BJ (cell line): ENCODE results near the gene KMT2B. TPM values are rescaled to one million over a fixed set of nuclear protein-coding genes. Genes with fewer than 3 reads are reported as not detected.

ENCODE experiments used
- CTCF ChIA-PET: fragments of 350-600 bp; formaldehyde crosslinking; extraction: SDS; loops from one replicate; lab custom pipeline; 2021; ENCODE audit warnings: antibody characterized with exemption, inconsistent platforms; lab: Yijun Ruan, JAX
- POLR2A ChIA-PET: fragments of 300-600 bp; sonication (Branson Sonifier 250); formaldehyde crosslinking; extraction: SDS; loops from one replicate; lab custom pipeline; 2021; ENCODE audit warnings: antibody characterized with exemption; lab: Charles Lee
- DNase-seq: peaks from one replicate; pipeline ENCODE4 v3.0.0-alpha.2; 2011; ENCODE audit warnings: low read depth
- H3K27me3 ChIP-seq: 2 replicates; pipeline ENCODE4 v1.6.0; 2011; ENCODE audit warnings: low read length; ENCODE audit not compliant: control insufficient read depth, insufficient read depth
- H3K36me3 ChIP-seq: 2 replicates; pipeline ENCODE4 v1.5.1; 2011; ENCODE audit warnings: low read length; ENCODE audit not compliant: control insufficient read depth, insufficient read depth
- H3K4me3 ChIP-seq: 2 replicates; pipeline ENCODE4 v1.5.1; 2011; ENCODE audit warnings: low read depth, mild to moderate bottlenecking, control low read depth, low read length
- CTCF ChIP-seq: IDR thresholded peaks from 2 replicates; pipeline ENCODE4 v1.5.1; 2011; ENCODE audit warnings: low read depth, mild to moderate bottlenecking, control low read depth, inconsistent platforms, low read length, moderate library complexity; ENCODE audit not compliant: insufficient read depth
- polyA plus RNA-seq: library from polyadenylated mRNA; depleted of rRNA; stranded (reverse); fragments of >200 nt; gene quantifications from 2 replicates; pipeline ENCODE4 v1.2.3, GENCODE V29; 2011

The KMT2B gene
- polyA plus RNA-seq, 1 experiment = 13.3 TPM

- H3K36me3 ChIP-seq = peaks cover 68% of the 10 kb centered on the region
- ChIA-PET POLR2A (no interaction called here), CTCF (no interaction called here)
- H3K4me3 ChIP-seq = no peak overlapping the region
- no peak for TF ChIP-seq CTCF
- H3K27me3 ChIP-seq = no peaks in the 10 kb centered on the region
- DNase-seq = no peak
Observed at GRCh38 chr19:35725216-35725861, 7.5 kb downstream of the KMT2B start.

GRCh38 chr19:35727053-35727955 is 9.5 kb downstream of the KMT2B start:
- no peaks in the 10 kb centered on the region for H3K27me3 ChIP-seq
- POLR2A ChIA-PET = no interaction called here
- no peak for TF ChIP-seq CTCF
- DNase-seq = no peak
- CTCF ChIA-PET = no interaction called here
- peaks cover 77% of the 10 kb centered on the region for H3K36me3 ChIP-seq
- H3K4me3 ChIP-seq = no peak overlapping the region

- no peak for DNase-seq
- H3K4me3 ChIP-seq = no peak overlapping the region
- H3K36me3 ChIP-seq = peaks cover 75% of the 10 kb centered on the region
- ChIA-PET POLR2A (no interaction called here), CTCF (interaction anchor here (0.8 kb wide), 1 partner anchor 12 kb away, joined by 3 read pairs; no protein-coding TSS in a partner anchor)
- no peak for TF ChIP-seq CTCF
- no peaks in the 10 kb centered on the region for H3K27me3 ChIP-seq
Observed at GRCh38 chr19:35727956-35728706, 10.3 kb downstream of the KMT2B start.

GRCh38 chr19:35729021-35729420 is 11.2 kb downstream of the KMT2B start:
- H3K27me3 ChIP-seq = no peaks in the 10 kb centered on the region
- H3K36me3 ChIP-seq = peaks cover 72% of the 10 kb centered on the region
- H3K4me3 ChIP-seq = no peak overlapping the region
- ChIA-PET POLR2A (no interaction called here), CTCF (no interaction called here)
- no peak for DNase-seq
- no peak for TF ChIP-seq CTCF

GRCh38 chr19:35729763-35730162 is 12.0 kb downstream of the KMT2B start:
- ChIA-PET CTCF (no interaction called here), POLR2A (no interaction called here)
- DNase-seq = no peak
- Histone ChIP-seq H3K4me3 (no peak overlapping the region), H3K36me3 (peaks cover 71% of the 10 kb centered on the region), H3K27me3 (no peaks in the 10 kb centered on the region)
- TF ChIP-seq CTCF = no peak
